Astrocyte (in vitro differentiated cells and primary cell): Measurements from ENCODE around the gene SPOCK3. TPM values are rescaled to one million over a fixed set of nuclear protein-coding genes. Genes with fewer than 3 reads are reported as not detected.
A peak's percentile ranks its signal among the peaks of the same experiment; 100 is the strongest.

ENCODE experiments used
- DNase-seq: peaks from one replicate; pipeline ENCODE4 v3.0.0-alpha.2; 2010; ENCODE audit warnings: low read depth
- FAIRE-seq: peaks from 2 replicates; lab custom pipeline; 2011; peaks lifted over from hg19 to GRCh38; lab: Jason Lieb, UNC
- H2AFZ ChIP-seq: 2 replicates; pipeline ENCODE4 v1.6.0; 2012; ENCODE audit warnings: low read depth, low read length, inconsistent platforms
- H3K27ac ChIP-seq: 2 replicates; pipeline ENCODE4 v1.5.1; 2011; ENCODE audit warnings: low read depth, low read length, inconsistent platforms
- H3K27me3 ChIP-seq: 2 replicates; pipeline ENCODE4 v1.6.0; 2011; ENCODE audit warnings: low read length, inconsistent platforms; ENCODE audit not compliant: insufficient read depth
- H3K36me3 ChIP-seq: 2 replicates; pipeline ENCODE4 v1.5.1; 2011; ENCODE audit warnings: low read length, inconsistent platforms; ENCODE audit not compliant: insufficient read depth
- H3K4me1 ChIP-seq: 2 replicates; pipeline ENCODE4 v1.5.1; 2011; ENCODE audit warnings: low read length, inconsistent platforms; ENCODE audit not compliant: insufficient read depth
- H3K4me2 ChIP-seq: 2 replicates; pipeline ENCODE4 v1.6.0; 2012; ENCODE audit warnings: low read length, inconsistent platforms
- H3K4me3 ChIP-seq: 2 replicates; pipeline ENCODE4 v1.5.1; 2011; ENCODE audit warnings: low read depth, mild to moderate bottlenecking, low read length, inconsistent platforms; ENCODE audit not compliant: insufficient read depth
- H3K79me2 ChIP-seq: 2 replicates; pipeline ENCODE4 v1.6.0; 2012; ENCODE audit warnings: mild to moderate bottlenecking, low read length, inconsistent platforms; ENCODE audit not compliant: insufficient read depth
- H3K9ac ChIP-seq: 2 replicates; pipeline ENCODE4 v1.6.0; 2012; ENCODE audit warnings: mild to moderate bottlenecking, low read length, inconsistent platforms
- H3K9me3 ChIP-seq: 2 replicates; pipeline ENCODE4 v1.5.1; 2012; ENCODE audit warnings: low read depth, mild to moderate bottlenecking, low read length, inconsistent platforms; ENCODE audit not compliant: insufficient read depth
- H4K20me1 ChIP-seq: 2 replicates; pipeline ENCODE4 v1.6.0; 2012; ENCODE audit warnings: low read length, inconsistent platforms; ENCODE audit not compliant: insufficient read depth
- H3K27ac Mint-ChIP-seq: one replicate; pipeline ENCODE4 v1.8.0; 2021; ENCODE audit warnings: mild to moderate bottlenecking, mixed read lengths; ENCODE audit not compliant: unreplicated experiment
- H3K27me3 Mint-ChIP-seq: one replicate; pipeline ENCODE4 v1.8.0; 2021; ENCODE audit warnings: low read depth, mixed read lengths; ENCODE audit not compliant: unreplicated experiment
- H3K36me3 Mint-ChIP-seq: one replicate; pipeline ENCODE4 v1.8.0; 2021; ENCODE audit warnings: low read depth, mixed read lengths; ENCODE audit not compliant: unreplicated experiment
- H3K4me1 Mint-ChIP-seq: one replicate; pipeline ENCODE4 v1.8.0; 2021; ENCODE audit warnings: low read depth, mixed read lengths; ENCODE audit not compliant: unreplicated experiment
- H3K4me3 Mint-ChIP-seq: one replicate; pipeline ENCODE4 v1.8.0; 2021; ENCODE audit warnings: mild to moderate bottlenecking, moderate library complexity, mixed read lengths; ENCODE audit not compliant: unreplicated experiment
- H3K9me3 Mint-ChIP-seq: one replicate; pipeline ENCODE4 v1.8.0; 2021; ENCODE audit warnings: mild to moderate bottlenecking, mixed read lengths; ENCODE audit not compliant: unreplicated experiment
- EZH2 ChIP-seq: IDR thresholded peaks from 2 replicates; pipeline ENCODE4 v1.6.1; 2012; ENCODE audit warnings: mild to moderate bottlenecking, low read length, inconsistent platforms; ENCODE audit not compliant: insufficient read depth
- total RNA-seq: library from RNA; stranded (reverse); gene quantifications from 2 replicates; pipeline ENCODE4 v1.2.1, GENCODE V29; 2021
- TF ChIP-seq, protein P1 (sequence below): IDR thresholded peaks from 2 replicates; pipeline ENCODE4 v1.5.1; 2011; ENCODE audit warnings: low read depth, mild to moderate bottlenecking, inconsistent platforms, low read length, moderate library complexity; ENCODE audit not compliant: insufficient read depth

The SPOCK3 gene
- total RNA-seq, 1 donor from 2014 or later: 0.59 TPM

DNA sequence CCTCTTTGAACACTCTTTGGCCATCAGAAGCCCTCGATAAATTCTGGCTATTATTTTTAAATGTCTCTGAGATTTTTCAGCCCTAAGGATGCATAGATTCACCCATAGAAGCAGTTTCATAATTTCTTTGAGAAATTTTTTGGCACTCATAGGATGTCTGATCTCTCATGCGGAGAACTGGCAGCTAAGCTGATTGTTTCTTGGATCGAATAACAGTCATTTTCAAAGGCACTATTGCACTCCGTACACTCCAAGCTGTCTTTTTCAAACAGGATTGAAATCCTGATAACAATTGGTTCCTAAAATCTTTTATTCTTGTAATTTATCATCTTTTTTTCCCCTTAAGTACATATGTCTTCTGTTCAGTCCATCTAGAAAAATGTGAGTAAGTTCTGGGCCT, 411.9 kb downstream of the SPOCK3 start:
- Histone ChIP-seq H3K4me1 (no peaks in the 10 kb centered on the region), H4K20me1 (no peaks in the 10 kb centered on the region), H3K79me2 (no peaks in the 10 kb centered on the region), H3K9me3 (no peaks in the 10 kb centered on the region), H3K36me3 (no peaks in the 10 kb centered on the region), H3K4me2 (no peak overlapping the region), H3K27ac (no peak overlapping the region), H3K9ac (no peak overlapping the region), H3K4me3 (no peak overlapping the region), H2AFZ (no peak overlapping the region), H3K27me3 (no peaks in the 10 kb centered on the region)
- no peaks in the 10 kb centered on the region for H3K36me3 Mint-ChIP-seq
- H3K27me3 Mint-ChIP-seq: no peaks in the 10 kb centered on the region
- no peak overlapping the region for H3K27ac Mint-ChIP-seq
- no peak overlapping the region for H3K4me3 Mint-ChIP-seq
- no peaks in the 10 kb centered on the region for H3K4me1 Mint-ChIP-seq
- H3K9me3 Mint-ChIP-seq: no peaks in the 10 kb centered on the region
- TF ChIP-seq EZH2: no peak
- TF ChIP-seq, protein P1, sequence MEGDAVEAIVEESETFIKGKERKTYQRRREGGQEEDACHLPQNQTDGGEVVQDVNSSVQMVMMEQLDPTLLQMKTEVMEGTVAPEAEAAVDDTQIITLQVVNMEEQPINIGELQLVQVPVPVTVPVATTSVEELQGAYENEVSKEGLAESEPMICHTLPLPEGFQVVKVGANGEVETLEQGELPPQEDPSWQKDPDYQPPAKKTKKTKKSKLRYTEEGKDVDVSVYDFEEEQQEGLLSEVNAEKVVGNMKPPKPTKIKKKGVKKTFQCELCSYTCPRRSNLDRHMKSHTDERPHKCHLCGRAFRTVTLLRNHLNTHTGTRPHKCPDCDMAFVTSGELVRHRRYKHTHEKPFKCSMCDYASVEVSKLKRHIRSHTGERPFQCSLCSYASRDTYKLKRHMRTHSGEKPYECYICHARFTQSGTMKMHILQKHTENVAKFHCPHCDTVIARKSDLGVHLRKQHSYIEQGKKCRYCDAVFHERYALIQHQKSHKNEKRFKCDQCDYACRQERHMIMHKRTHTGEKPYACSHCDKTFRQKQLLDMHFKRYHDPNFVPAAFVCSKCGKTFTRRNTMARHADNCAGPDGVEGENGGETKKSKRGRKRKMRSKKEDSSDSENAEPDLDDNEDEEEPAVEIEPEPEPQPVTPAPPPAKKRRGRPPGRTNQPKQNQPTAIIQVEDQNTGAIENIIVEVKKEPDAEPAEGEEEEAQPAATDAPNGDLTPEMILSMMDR: no peak
- FAIRE-seq (no peak), DNase-seq (no peak)

DNA sequence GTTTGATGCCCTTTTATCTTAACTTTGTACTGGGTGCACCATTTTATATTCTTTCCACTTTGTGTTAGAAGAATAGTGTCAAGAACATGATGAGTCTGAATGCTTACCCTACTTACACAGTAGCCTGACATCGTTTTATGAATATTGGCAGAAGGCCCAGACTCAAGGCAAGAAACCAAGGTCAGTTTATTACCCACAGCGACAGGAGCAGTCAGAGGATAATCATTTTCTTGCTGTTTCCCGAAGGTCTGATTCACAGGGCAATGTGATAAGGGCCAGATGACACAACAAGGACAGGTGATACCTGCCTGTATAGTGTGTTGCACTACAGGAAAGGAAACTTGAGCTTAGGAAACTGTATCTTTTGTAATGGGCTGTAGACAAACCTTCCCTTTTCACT, 417.4 kb downstream of the SPOCK3 start:
- Histone ChIP-seq H3K4me3 (no peak overlapping the region), H3K4me1 (no peaks in the 10 kb centered on the region), H3K36me3 (no peaks in the 10 kb centered on the region), H2AFZ (no peak overlapping the region), H3K9me3 (no peaks in the 10 kb centered on the region), H3K27ac (no peak overlapping the region), H4K20me1 (no peaks in the 10 kb centered on the region), H3K27me3 (no peaks in the 10 kb centered on the region), H3K79me2 (no peaks in the 10 kb centered on the region), H3K9ac (no peak overlapping the region), H3K4me2 (no peak overlapping the region)
- no peaks in the 10 kb centered on the region for H3K9me3 Mint-ChIP-seq
- FAIRE-seq (no peak), DNase-seq (peak; percentile 53)
- H3K27ac Mint-ChIP-seq: no peak overlapping the region
- TF ChIP-seq EZH2: no peak
- TF ChIP-seq, protein P1: no peak
- H3K4me3 Mint-ChIP-seq: no peak overlapping the region
- H3K27me3 Mint-ChIP-seq: no peaks in the 10 kb centered on the region
- no peaks in the 10 kb centered on the region for H3K36me3 Mint-ChIP-seq
- no peaks in the 10 kb centered on the region for H3K4me1 Mint-ChIP-seq

DNA sequence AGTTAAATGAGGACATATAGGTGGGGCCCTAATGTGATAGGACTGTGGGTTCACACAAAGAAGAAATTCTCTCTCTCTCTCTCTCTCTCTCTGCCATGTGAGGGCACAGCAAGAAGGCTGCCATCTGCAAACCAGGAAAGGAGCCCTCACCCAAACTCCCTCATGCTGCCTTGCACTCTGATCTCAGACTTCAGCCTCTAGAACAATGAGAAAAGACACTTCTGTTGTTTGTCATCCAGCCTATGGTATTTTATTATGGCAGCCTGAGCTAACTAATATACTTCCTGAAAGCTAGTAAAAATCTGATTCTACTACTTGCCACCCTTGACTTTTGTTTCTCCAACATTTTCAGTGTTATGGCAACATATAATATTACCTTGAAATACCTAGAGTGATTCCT, 425.9 kb downstream of the SPOCK3 start:
- no peak for FAIRE-seq
- H3K27ac Mint-ChIP-seq: no peak overlapping the region

More for the DNA sequence above, 425.9 kb downstream of the SPOCK3 start:
- no peak for TF ChIP-seq EZH2
- TF ChIP-seq, protein P1: no peak
- H4K20me1 ChIP-seq: no peaks in the 10 kb centered on the region
- no peaks in the 10 kb centered on the region for H3K36me3 Mint-ChIP-seq
- H3K9me3 ChIP-seq: no peaks in the 10 kb centered on the region
- no peak for DNase-seq
- no peaks in the 10 kb centered on the region for H3K79me2 ChIP-seq
- no peak overlapping the region for H3K9ac ChIP-seq
- no peaks in the 10 kb centered on the region for H3K9me3 Mint-ChIP-seq
- H3K36me3 ChIP-seq: no peaks in the 10 kb centered on the region
- no peak overlapping the region for H3K4me3 ChIP-seq
- no peaks in the 10 kb centered on the region for H3K4me1 Mint-ChIP-seq
- H3K27me3 ChIP-seq: no peaks in the 10 kb centered on the region
- H3K4me2 ChIP-seq: no peak overlapping the region
- no peak overlapping the region for H2AFZ ChIP-seq
- no peak overlapping the region for H3K27ac ChIP-seq
- no peaks in the 10 kb centered on the region for H3K4me1 ChIP-seq
- no peaks in the 10 kb centered on the region for H3K27me3 Mint-ChIP-seq
- no peak overlapping the region for H3K4me3 Mint-ChIP-seq
